Stimulated activated CD8-positive, alpha-beta memory T cell treated with anti-CD3 and anti-CD28 coated beads, Interleukin-12 subunit alpha, Interleukin-12 subunit beta, amount 100 ng/mL, for 24 hours (primary cell): ENCODE results near the gene AACS.
"Not testable (repeated sequence)": the region's sequence is repeated elsewhere in the genome, so short reads cannot be mapped to it uniquely, and the experiment has no call there.

Experiments
- DNase-seq: peaks from one replicate; pipeline ENCODE4 v3.0.0-alpha.2; 2020; ENCODE audit errors: extremely low read depth

AACS gene

GRCh38 chr12:125065021-125065918 lies at the start of gene AACS:
TSS of gene AACS (plus strand) at chr12:125065435. CDS start at chr12:125065585, 150 bp downstream.
- peak; percentile 46 for DNase-seq

DNA sequence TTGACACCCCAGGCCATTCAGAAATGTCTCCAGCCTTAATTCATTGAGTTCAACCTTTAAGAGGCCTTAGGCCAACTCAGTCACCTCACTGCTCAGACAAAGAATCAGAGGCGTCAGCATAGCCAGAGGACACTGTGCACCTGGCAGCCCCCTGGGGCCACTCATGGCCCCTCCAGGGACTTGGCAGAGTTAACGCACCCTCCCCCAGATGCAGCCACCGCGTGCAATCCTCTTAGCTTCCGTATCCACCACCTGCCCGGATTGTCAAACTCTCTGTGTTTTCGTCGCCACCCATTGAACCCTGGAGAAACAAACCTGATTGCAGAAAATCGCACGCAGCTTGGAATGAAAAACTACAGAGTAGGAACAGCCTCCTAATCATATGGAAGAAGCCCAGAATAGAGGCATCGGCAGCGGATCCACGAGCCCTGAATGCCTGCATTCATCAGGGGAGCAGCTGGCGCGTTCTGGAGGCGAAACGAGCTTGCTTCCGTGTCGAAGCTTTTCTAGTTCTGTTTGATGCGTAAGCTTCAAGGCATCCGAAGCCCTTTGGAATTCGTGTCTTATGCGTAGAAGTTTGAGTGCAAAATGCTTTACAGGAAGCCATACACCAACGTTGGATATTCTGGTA lies 49.4 kb upstream of the AACS start:
- no peak for DNase-seq

DNA sequence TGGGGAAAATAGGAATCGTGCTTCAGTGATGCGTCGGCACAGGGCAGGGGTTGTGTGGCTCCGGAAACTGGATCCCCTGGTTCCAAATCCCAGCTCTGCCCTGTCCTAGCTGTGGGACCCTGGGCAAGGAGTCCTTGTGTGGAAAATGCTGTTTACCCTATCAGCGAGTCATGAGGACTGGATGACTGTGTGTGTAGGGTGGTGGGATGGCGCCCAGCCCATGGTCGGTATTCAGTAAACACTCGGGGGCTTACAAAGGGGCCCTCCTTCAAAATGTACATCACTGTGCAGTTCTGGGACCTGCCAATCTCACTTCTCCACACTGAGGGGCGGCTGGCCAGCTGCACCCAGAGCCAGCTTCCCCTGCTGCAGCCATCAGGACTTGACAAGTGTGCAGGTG lies 47.4 kb upstream of the AACS start:
- DNase-seq = no peak

- DNase-seq = no peak
Observed at GRCh38 chr12:125018356-125018755, 46.9 kb upstream of the AACS start.

GRCh38 chr12:125021096-125021495 lies 44.1 kb upstream of the AACS start:
- no peak for DNase-seq

- DNase-seq = no peak
Observed at GRCh38 chr12:125021771-125022170, 43.5 kb upstream of the AACS start.

DNA sequence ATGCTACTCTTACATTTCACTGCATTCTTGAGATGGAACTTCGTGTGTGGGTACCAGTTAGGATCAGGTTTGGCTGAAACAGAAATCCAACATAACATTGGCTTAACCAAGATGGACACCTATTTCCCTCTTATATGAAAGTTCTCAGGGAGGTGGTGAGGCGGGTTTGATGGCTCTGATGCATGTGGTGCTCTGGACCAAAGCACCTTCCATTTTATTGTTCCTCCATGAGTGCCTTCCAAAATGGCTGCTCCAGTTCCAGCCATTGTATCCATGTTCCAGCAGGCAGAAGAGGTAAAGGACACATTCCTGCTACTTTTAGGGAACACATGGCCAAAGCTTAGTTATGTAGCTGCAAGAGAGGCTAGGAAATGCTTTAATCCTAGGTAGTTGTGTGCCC lies 42.2 kb upstream of the AACS start:
- no peak for DNase-seq

GRCh38 chr12:125024949-125025563 lies 40.2 kb upstream of the AACS start:
- no peak for DNase-seq

DNA sequence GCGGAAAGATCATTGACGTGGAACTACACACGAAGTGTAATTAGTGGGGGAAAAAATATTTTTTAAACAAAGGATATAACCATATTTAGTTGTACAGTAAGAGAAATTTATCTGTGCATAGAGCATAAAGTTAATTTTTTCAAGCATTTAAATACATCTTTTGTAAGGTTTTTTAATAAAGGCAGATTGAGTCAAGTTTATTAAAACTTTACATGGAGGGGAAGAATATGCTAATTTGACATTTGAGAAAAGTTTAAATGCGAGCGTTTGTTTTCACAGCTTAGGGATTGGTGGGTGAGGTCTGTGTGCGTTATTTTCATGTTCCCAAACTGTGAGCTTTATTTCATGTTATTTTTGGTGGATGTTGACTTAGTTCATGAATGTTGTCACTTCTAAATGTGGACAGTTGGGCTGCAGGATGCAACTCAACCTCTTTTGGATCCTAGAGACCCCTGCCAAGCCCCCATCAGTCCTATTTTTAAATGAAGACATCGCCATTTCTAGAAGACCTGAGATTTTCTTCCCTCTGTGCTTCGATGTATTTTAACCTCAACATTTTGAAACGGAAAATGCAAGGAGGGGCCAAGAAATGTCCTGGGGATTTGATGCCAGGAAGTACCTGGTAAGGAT lies 39.5 kb upstream of the AACS start:
- no peak for DNase-seq

DNA sequence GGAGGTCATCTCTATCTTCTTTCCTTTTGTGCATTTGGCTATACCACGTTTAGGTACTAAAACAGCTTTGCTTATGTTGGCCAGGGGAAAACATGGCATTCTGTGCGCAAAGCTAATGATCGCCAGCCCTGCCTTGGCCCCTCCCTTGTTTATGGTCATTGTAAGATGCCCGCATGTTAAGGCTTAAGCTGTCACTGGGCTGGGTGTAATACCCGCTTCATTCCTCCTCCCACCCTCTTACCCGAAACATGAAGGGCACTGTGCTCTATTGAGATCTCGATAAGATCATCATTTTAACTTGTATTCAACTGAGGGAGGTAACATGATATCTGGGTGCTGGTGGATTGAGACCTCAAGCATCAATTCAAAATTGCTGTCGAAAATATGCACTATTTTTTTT lies 37.1 kb upstream of the AACS start:
- no peak for DNase-seq

- no peak for DNase-seq
Observed at GRCh38 chr12:125029761-125030358, 35.4 kb upstream of the AACS start.

DNA sequence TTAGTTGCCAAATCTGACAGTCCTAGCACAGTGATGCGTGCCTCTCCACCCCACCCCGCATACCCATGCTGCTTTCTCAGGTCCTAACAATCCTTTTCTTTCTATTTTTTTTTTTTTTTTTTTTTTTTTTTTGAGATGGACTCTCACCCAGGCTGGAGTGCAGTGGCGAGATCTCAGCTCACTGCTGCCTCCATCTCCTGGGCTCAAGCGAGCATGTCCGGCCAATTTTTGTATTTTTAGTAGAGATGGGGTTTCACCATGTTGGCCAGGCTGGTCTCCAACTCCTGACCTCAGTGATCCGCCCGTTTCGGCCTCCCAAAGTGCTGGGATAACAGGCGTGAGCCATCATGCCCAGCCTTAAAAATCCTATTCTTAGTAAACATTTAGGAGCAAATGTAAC lies 33.8 kb upstream of the AACS start:
- not testable (repeated sequence) for DNase-seq

DNA sequence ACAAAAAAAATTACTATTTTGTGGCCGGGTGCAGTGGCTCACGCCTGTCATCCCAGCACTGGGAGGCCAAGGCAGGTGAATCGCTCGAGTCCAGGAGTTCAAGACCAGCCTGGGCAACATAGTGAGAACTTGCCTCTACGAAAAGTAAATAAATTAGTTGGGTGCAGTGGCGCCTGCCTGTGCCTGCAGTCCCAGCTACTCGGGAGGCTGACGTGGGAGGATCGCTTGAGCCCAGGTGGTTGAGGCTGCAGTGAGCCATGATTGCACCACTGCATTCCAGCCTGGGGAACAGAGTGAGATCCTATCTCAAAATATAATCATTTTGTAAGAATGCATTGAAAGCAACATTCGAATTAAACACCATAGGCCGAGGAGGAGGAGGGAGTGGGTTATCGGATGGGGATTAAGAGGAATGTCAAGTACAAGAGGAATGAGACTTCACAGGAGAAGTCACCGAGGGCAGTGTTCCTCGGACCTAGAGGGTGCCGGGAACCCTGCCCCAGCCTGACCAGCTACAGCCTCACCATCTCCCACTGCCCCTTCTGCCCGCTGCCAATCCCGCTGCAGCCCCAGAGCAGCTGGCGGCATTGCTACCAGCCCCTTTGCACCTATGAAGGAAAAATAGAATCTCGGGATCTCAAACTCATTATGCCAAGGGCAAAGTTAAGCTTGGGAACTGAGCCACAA lies 32.6 kb upstream of the AACS start:
- no peak for DNase-seq

GRCh38 chr12:125033288-125033687 lies 31.9 kb upstream of the AACS start:
- DNase-seq = no peak

GRCh38 chr12:125038976-125039625 lies 26.1 kb upstream of the AACS start:
- no peak for DNase-seq

DNA sequence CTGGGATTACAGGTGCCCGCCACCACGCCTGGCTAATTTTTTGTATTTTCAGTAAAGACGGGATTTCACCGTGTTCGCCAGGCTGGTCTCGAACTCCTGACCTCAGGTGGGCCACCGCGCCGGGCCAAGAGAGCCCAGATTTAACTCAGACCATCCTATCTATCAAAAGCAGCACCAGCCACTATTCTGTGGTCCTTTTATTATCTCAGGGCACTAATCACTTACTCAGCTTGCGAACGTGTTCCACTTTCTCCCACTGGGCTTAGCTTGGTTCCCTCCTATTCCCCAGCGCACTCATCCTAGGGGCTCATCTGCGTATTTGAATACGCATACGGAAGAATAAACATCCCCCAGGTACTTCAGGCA lies 16.2 kb upstream of the AACS start:
- DNase-seq = no peak

DNA sequence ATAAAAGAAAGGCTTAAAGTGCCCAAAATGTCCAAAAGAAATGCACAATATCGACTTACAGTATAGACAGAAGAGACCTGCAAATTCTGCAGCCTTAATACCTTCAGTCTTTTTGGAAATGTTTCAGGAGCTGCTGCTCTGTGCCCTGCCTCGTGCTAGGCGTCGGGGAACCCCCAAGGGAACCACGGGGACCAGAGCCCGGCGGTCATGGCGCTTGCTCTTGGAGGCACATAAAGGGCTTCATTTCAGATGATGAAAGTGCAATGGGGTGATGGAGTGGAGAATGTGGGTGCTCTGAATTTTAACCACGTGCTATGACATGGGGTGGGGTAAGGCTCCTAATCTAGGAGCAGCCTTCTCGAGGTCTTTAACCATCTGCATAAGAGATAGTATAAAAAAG lies 14.8 kb upstream of the AACS start:
- no peak for DNase-seq

DNA sequence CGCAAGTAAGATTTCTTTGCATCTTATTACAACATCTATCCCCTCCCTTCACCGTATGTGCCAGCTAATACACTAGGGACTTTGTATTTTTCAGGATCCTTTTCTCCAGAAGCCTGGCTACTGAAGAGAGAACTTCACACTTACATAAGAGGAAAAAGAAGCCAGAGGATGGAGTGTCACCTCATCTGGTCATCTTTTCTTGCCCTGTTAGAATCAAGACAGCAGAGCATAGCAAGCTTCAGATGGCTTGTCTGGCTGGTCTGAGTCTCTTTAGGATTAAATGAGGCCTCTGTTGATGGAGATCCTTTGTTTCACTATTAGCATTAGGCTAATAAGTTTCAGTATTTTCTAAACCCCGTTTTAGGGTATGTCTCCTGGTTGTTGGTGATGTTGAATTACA lies 14.4 kb upstream of the AACS start:
- DNase-seq = no peak

- DNase-seq = no peak
Observed at GRCh38 chr12:125053821-125054220, 11.4 kb upstream of the AACS start.

GRCh38 chr12:125055591-125055990 lies 9.6 kb upstream of the AACS start:
- DNase-seq = no peak

DNA sequence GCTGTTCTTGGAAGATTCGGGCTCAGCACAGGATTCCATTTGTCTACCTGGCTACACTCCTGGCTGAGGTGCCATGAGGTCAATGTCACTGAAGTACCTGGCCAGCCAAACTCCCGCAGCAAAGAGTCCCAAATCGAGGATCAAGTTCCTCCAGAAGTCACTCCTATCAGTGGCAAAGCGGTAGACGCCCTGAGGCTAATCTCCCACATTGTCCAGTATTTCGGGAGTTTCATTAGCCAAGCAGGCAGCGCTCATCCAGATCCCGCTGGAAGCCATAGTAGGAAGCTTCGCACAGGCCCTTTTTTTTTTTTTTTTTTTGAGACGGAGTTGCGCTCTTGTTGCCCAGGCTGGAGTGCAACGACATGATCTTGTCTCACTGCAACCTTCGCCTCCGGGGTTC lies 8.9 kb upstream of the AACS start:
- DNase-seq = no peak
